ENCODE measurements around the gene ATP2A1.

- TF ChIP-seq, protein P1, sequence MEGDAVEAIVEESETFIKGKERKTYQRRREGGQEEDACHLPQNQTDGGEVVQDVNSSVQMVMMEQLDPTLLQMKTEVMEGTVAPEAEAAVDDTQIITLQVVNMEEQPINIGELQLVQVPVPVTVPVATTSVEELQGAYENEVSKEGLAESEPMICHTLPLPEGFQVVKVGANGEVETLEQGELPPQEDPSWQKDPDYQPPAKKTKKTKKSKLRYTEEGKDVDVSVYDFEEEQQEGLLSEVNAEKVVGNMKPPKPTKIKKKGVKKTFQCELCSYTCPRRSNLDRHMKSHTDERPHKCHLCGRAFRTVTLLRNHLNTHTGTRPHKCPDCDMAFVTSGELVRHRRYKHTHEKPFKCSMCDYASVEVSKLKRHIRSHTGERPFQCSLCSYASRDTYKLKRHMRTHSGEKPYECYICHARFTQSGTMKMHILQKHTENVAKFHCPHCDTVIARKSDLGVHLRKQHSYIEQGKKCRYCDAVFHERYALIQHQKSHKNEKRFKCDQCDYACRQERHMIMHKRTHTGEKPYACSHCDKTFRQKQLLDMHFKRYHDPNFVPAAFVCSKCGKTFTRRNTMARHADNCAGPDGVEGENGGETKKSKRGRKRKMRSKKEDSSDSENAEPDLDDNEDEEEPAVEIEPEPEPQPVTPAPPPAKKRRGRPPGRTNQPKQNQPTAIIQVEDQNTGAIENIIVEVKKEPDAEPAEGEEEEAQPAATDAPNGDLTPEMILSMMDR (IDR thresholded peaks at IDR 0.05; ENCODE audit: extremely low read depth in 1 of 2, insufficient read depth in 1 of 2, low read depth in 1 of 2, low read length in 2 of 2) = no peak
- TF ChIP-seq GATA2 (IDR thresholded peaks at IDR 0.05; ENCODE audit: insufficient read depth, insufficient read length, low read depth, low read length) = no peak
- TF ChIP-seq MYC (IDR thresholded peaks at IDR 0.05; ENCODE audit: low read depth, low read length) = no peak
- TF ChIP-seq POLR2AphosphoS5 (IDR thresholded peaks at IDR 0.05; ENCODE audit: insufficient read depth, low read depth, low read length) = no peak
- TF ChIP-seq POLR2A (IDR thresholded peaks at IDR 0.05; ENCODE audit: low read depth, low read length) = no peak
- TF ChIP-seq, protein P2, sequence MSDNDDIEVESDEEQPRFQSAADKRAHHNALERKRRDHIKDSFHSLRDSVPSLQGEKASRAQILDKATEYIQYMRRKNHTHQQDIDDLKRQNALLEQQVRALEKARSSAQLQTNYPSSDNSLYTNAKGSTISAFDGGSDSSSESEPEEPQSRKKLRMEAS (IDR thresholded peaks at IDR 0.05; ENCODE audit: insufficient read depth, insufficient read length) = no peak
- TF ChIP-seq EZH2 (IDR thresholded peaks at IDR 0.05; ENCODE audit: borderline replicate concordance, low read depth, low read length, severe bottlenecking) = no peak
- no peak for TF ChIP-seq FOS (IDR thresholded peaks at IDR 0.05; ENCODE audit: borderline replicate concordance, insufficient read depth, low read length)
- no peak for TF ChIP-seq JUN (IDR thresholded peaks at IDR 0.05; ENCODE audit: borderline replicate concordance, insufficient read depth, insufficient read length, low read depth)
These were observed 48.5 kb upstream of the ATP2A1 start for GRCh38 chr16:28829747-28830146.
